GM21619 (cell line): ENCODE data around the gene CNTN5.
"Not testable (repeated sequence)": the region's sequence is repeated elsewhere in the genome, so short reads cannot be mapped to it uniquely, and the experiment has no call there.

ENCODE experiments used
- ATAC-seq: cut with Tn5 transposase; IDR thresholded peaks from one replicate; pipeline ENCODE4 v1.9.1; 2021; ENCODE audit not compliant: unreplicated experiment

The CNTN5 gene

DNA sequence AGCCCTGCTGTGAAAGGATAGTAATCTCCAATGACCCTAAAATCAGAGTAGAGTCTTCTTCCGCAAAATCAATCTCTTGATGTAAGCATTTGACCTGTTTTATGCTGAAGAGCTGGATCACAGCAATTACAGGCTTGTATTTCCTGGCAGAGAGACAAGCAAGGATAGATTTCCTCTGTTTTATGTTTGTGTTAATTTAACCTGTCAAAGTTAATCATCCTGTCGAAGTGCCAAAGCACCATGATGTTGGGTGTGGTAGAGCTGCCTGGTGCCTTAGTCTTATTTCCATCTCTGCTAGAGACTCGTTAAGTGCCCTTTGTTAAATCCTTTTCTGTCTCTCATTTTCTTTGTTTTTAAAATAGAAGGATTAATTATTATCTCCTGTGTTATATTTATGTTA lies 248.1 kb downstream of the CNTN5 start:
- ATAC-seq: no peak

DNA sequence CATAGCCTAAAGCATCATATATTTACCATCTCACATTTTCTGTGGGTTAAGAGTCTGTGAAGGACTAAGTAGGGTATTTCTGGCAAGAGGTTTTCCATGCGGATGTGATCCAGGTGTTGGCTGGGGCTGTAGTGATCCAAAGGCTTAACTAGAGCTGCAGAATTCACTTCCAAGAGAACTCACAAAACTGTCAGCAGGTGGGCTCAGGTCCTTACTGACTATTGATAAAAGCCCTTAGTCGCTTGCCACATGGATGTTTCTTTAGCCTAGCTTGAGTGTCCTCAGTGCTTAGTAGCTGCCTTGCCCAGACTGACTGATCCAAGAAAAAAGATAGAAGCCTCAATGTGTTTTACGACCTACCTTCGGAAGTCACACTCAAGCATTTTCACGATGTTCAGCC lies 250.8 kb downstream of the CNTN5 start:
- no peak for ATAC-seq

DNA sequence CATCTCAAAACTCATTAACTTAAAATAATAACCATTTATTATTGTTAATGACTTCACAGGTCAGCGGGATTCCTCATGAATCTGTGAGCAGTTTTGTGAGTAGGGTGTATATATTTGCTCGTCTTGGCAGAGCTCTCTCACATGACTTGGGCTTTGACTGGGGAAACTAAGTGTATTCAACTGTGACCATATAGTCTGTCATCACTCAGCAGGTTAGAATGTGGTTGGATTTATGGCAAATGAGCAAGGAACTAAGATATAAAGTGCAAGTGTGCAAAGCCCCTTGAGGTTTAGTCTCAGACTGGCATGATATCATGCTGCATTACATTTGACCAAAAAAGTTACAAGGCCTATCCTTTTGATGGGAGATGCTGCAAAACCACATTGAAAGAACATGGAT lies 254.8 kb downstream of the CNTN5 start:
- no peak for ATAC-seq

GRCh38 chr11:99277281-99277680 lies 256.5 kb downstream of the CNTN5 start:
- ATAC-seq: no peak

- no peak for ATAC-seq
These were observed 258.5 kb downstream of the CNTN5 start for GRCh38 chr11:99279266-99279665.

DNA sequence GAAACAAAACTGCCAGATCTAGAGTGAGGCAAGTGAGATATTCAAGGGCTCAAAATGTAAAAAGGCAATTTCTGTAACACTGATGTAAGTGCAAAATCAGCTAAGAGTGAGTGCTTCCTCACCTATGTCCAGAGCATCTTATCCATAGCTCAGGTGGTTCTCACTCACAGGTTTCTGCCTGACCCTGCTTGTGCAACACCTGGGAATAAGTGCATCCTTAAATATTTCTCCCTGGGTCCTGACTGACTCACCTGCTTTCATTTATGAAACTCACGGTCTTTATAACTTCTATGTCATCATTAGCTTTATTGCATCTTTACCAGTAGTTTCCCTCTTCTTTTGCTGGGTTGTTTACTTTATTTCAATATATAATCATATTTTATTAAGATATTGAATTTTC lies 260.6 kb downstream of the CNTN5 start:
- ATAC-seq: no peak

GRCh38 chr11:99297925-99298324 lies 277.2 kb downstream of the CNTN5 start:
- not testable (repeated sequence) for ATAC-seq

DNA sequence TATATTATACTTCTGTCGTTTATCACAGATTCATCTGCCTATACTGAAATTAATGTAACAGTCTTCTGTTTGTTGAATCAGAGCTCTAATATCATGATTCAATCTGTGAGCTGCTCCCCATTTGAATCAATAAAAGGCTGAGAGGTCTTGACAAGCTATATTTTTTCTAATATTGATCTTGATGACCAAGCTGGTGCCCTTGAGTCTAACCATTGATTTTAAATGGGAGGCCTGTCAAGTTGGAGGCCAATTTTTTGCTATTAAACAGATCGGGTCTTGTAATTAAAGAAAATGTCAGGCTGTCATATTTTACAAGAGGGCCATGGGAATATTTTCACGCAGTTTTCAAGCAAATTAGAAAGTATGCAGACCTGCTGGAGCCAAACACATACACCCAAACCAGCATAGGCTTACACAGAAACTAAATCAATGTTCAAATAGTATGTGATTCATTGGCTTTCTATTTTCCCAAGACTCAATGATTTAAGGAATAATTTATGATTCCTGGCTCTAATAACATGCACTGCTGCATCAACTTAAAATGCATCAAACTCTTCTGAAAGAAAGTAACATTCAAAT lies 286.9 kb downstream of the CNTN5 start:
- ATAC-seq: no peak

- ATAC-seq: no peak
These were observed 291.1 kb downstream of the CNTN5 start for GRCh38 chr11:99311870-99312269.

DNA sequence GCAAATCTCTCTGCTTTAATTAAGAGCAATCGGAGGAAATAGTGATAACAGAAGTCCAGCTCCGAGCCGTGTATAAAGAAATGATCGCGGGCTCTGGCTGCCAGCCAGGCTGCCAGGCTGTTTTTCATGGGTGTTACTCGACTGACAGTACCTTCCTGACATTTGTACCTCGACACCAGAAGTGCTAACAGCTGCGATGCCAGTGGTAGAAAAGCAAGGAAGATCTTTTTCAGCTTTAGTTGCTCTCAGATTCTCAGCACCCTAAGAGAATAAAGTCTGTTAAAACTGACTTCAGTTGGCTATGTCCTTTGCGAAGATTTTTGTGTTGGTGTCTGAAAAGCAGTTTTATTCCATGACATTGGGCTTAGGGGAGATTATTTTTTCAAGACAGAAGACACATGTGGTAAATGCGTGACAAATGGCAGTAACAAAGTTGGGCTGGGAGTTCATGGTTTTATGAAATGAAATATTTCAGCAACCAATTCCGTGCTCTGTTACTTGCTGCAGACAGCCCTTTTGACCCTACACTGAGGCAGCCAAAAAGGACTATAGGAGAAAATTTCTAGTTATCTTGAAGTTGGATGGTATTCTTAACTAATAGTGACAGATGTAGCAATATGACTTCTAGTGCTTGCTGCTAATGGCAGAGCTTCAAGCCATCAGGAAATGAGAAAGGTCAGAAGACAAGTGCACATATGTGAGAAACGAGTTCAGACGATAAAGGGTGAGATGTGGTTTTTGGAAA lies 296.2 kb downstream of the CNTN5 start:
- ATAC-seq: no peak

GRCh38 chr11:99320769-99321290 lies 300.1 kb downstream of the CNTN5 start:
- ATAC-seq: no peak

DNA sequence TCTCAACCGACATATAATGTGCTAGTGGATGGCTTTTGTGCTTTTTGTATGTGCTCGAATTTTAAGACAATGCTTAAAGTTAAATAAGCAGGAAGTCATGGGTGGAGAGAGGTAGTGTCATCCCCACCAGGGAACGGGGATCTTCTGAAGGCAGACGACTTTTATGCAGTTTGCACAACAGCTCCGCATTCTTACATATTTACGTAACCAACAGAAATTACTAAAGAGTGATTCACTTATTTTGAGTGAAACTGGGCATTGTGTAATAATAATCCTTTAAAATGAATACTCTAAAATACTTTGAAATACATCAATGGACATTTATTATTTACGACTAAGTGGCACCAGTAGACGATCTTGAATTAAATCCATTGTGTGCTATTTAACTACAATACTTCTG lies 305.1 kb downstream of the CNTN5 start:
- ATAC-seq: no peak

GRCh38 chr11:99327066-99327465 lies 306.3 kb downstream of the CNTN5 start:
- no peak for ATAC-seq

- ATAC-seq: no peak
These were observed 306.8 kb downstream of the CNTN5 start for GRCh38 chr11:99327527-99327926.

DNA sequence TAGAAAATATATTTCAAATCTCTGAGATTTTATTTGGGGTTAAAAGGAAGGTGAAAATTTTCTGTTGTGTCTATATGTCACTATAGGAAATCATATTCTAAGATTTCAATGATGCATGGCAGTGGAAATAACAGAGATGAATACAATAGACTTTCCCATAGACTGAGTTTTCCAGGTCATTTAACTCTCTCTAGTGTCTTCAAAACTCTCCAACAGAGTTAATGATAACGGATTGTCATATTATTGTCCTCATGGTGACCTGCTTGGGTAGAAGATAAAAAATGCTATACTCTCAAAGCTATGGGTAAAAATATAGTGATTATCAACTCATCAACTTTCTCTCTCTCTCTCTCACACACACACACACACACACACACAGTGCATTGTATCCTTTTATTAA lies 312.9 kb downstream of the CNTN5 start:
- ATAC-seq: no peak

GRCh38 chr11:99343117-99343516 lies 322.4 kb downstream of the CNTN5 start:
- ATAC-seq: no peak

GRCh38 chr11:99349151-99349673 lies 328.5 kb downstream of the CNTN5 start:
- no peak for ATAC-seq

GRCh38 chr11:99351624-99352023 lies 330.9 kb downstream of the CNTN5 start:
- ATAC-seq: no peak

DNA sequence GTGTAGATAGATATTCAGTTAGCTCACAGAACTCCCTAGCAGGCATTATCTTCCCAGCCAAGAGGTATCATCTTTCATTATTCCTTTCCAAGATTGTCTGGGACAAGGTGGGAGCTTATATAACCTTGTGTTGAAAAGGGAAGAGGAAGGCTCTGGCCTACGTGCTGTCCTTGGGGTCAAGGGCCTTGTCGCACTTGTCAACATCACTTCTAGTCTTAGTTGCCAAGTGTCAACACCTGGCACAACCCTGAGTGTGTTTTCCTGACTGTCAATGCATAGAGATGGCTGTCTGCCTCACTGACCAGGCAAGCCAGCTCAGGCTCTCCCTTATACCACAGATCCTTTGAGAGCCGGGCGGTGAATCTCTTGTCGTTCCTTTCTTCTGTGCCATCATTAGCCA lies 331.9 kb downstream of the CNTN5 start:
- no peak for ATAC-seq

GRCh38 chr11:99366546-99366945 lies 345.8 kb downstream of the CNTN5 start:
- ATAC-seq: no peak

DNA sequence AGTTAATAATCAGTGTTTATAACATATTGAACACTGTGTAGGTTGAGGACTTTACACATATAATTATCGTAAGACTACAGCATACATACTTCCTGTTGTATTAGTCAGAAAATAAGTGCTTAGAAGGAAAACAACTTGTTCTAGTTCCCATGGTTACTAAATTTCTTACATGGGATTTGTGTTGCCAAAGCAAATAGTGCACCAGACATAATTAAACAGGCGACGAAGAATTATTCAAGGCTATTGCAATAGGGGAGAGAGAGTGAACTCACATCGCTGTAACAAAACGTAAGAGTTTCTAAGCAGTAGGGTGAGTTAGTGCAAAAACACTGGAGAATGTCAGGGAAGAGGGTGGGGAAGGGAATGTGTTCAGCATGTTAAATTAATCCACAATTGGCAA lies 347.8 kb downstream of the CNTN5 start:
- ATAC-seq: no peak

DNA sequence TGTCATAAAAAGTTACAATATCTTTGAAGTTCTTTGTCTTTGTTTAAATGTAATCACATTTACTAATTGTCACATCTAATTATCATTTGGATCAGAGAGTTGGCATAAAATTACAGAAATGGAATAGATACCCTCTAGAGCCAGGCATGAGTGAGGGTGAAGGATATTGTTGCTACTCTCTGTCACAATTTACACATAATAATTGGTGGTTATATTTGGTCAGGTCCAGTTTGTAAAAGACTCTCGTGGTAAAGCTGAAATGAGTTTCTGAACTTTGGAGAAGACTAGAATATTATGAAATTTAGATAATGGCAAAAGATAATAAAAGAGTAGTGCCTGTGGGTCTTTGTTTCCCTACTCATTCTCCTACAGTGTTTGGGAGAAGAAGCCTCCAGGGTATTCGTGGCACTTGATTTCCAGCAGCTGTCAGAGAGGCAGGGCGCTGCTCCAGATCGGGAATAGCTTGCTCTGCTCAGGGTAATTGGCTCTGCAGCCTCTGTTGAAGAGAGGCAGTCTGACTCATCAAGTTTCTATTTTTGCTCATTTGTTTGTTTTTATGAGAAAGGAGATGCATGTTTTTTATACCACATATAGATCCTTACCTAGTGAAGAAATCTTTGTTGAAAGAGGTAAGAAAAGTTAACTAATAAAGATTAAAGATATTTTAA lies 349.9 kb downstream of the CNTN5 start:
- no peak for ATAC-seq
